Stimulated activated CD8-positive, alpha-beta memory T cell treated with anti-CD3 and anti-CD28 coated beads, Interleukin-7, amount 100 ng/mL, for 24 hours (primary cell): ENCODE data around the gene ALOX5AP.

ENCODE experiments used
- DNase-seq: peaks from one replicate; pipeline ENCODE4 v3.0.0-alpha.2; 2020; ENCODE audit warnings: low read depth

ALOX5AP gene

DNA sequence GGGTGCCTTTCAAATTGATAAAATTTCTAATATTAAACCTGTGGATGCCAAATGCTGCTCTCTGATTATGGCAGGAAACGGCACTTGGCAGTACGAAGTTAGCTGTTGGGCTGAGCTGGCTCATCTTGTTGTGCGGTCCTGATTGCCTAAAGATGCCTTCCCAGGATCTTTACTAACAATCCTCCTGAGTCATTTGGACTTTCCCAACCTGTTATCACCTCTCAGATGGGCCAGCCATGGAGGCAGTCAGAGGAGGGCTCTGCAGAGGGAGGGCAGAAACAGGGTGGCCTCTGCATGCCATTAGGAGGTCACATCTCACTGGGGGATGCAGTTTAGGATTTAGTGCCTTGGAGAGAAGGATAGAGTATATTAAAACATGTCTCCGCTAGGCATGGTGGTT is 27.3 kb downstream of the ALOX5AP start:
- no peak for DNase-seq

DNA sequence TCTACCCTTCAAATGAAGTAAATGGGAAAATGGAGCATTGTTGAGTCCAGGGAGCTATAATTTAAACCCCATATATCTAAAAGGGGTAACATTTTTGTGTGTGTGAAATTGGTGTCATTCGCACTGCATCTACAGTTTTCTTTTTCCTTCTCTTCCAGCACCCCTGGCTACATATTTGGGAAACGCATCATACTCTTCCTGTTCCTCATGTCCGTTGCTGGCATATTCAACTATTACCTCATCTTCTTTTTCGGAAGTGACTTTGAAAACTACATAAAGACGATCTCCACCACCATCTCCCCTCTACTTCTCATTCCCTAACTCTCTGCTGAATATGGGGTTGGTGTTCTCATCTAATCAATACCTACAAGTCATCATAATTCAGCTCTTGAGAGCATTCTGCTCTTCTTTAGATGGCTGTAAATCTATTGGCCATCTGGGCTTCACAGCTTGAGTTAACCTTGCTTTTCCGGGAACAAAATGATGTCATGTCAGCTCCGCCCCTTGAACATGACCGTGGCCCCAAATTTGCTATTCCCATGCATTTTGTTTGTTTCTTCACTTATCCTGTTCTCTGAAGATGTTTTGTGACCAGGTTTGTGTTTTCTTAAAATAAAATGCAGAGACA is 28.6 kb downstream of the ALOX5AP start:
- no peak for DNase-seq

DNA sequence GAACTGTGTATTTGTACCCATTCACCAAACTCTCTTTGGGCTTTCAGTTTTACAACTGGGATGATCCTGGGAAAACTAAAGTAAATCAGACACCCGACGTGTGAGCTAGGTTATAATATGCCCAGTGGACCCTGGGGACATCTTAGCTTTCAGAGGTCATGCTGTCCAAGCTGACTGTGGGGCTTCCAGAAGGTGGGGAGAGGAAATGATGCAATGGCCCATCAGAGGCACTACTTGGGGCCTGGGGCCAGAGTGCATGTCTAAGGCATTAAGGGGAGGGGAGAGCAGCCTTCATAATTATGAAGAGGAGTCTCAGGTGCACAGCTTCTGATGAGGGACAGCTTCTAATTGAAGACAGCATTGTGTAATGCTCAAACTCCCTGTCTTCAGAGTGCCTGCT is 30.9 kb downstream of the ALOX5AP start:
- DNase-seq = no peak

DNA sequence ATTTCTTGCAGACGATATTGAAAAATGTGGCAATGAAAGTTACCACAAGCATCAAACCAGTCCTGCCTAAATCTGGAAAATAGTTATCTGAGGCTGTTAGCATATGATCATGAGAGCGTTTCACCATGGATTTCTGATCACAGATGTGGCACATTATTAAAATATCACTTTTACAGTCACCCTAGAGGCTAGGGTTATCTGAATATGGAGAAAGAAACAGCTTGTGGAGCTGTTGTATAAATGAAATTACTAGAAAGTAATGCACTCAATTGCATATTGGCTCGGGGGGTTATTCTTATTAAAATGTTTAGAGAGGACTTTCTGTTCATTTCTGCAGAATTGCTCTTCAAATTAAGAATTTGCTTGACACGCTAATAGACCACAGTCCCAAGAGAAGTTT is 35.6 kb downstream of the ALOX5AP start:
- DNase-seq = no peak

DNA sequence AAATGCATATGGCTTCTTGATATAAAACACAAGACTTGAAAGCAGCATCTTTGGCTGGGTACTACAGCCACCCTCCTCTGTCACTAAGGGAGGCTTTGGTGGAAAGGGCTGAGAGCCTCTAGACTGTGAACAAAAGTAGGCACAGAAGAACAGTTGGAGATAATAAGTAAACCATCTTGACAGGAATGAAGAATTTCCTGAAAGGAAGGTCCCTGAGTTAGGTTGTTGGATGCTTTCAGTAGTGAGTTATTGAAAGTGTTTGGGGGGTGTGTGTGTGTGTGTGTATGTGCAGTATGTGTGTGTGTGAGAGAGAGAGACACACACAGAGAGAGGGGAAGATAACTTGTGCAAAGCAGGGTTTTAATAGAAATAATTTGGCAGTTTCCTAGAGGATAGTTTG is 38.2 kb downstream of the ALOX5AP start:
- no peak for DNase-seq

DNA sequence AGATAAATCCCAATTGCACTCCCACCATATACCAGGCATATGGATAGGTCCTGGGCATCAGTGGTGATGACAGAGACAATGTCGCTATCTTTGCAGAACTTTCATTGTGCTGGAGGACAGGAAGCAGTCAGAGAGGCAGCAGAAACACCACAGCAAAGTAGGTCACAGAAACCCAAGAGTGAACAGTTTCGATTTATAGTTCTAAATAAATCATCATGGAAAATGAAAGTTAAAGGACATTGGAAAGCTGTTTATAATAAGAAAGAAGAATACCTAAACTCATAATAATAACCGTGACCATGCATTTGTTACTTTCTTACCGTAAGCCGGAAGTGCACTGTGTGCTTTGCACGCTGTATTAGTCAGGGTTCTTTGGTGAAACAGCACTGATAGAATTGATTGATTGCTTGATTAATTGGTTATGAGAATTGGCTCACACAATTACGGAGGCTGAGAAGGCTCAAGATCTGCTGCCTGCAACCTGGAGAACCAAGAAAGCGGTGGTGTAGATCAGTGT is 38.9 kb downstream of the ALOX5AP start:
- DNase-seq = no peak

DNA sequence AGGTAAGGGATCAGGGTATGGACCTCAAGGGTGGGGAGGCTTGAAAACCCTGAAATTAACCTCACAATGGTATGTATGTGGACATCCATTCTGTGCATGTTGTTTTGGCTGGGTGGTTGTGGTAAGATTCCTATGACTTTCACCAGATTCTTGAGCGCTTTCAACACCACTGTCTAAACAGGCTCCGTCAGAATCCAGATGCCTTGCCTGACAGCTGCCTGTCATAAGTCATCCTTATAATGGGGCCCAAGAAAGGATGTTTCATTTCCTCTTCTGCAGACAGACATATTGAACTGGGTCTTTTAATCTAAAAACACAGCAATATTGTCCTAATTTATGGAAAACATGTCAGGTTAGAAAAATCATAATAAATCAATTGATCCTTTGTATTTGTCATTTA is 41.3 kb downstream of the ALOX5AP start:
- DNase-seq = no peak

DNA sequence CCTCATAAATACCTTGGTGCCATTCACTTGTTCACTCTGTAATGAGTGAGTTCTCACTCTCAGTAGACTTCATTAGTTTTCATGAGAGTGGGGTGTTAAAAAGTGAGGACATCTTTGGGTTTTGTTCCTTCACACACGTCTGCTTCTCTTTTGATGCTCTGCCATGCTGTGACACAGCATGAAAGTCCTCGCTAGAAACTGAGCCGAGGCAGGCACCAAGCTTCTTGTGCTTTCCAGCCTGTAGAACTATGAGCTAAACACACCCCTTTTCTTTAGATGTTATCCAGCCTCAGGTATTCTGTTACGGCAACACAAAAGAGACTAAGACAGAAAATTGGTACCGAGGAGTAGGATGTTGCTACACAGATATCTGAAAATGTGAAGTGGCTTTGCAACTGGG is 43.7 kb downstream of the ALOX5AP start:
- DNase-seq = no peak

DNA sequence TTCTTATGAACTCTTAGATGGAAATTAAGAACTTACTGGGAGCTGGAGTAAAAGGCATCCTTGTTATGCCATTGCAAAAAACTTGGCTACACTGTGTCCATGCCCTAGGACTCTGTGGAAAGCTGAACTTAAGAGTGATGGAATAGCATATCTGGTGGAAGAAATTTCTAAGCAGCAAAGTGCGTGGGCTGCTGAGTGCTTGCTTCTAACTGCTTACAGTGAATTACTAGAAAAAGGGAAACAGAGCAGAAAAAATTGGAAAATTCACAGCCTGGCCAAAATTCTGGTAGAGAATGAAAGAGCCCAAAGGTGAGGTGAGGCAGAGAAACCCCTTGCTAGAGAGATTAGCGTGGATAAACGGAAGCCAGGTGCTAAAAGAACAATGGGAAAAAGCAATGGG is 44.3 kb downstream of the ALOX5AP start:
- DNase-seq = no peak

DNA sequence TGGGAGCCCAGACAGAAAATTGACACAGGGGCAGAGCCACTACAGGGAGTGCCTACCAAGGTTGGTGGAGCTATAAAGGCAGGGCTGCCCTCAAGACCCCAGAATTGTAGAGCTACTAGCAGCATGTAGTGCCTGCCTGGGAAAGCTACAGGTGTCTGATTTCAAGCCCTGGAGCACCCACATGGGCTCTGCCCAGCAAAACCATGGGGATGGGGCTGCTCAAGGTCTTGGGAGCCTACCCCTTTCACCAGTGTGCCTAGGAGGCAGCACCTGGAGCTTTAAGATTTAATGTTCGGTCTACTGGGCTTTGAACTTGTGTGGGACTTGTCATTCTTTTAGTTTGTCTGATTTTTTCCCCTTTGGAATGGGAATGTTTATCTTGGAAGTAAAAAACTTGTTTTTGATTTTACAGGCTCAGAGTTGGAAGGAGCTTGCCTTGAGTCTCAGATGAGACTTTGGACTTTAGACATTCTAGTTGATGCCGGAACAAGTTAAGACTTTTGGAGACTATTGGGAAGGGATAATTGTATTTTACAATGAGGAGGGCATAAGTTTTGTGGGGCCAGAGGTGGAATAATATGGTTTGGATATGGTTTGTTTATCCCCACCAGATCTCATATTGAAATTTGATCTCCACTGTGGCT is 45.1 kb downstream of the ALOX5AP start:
- DNase-seq = no peak

DNA sequence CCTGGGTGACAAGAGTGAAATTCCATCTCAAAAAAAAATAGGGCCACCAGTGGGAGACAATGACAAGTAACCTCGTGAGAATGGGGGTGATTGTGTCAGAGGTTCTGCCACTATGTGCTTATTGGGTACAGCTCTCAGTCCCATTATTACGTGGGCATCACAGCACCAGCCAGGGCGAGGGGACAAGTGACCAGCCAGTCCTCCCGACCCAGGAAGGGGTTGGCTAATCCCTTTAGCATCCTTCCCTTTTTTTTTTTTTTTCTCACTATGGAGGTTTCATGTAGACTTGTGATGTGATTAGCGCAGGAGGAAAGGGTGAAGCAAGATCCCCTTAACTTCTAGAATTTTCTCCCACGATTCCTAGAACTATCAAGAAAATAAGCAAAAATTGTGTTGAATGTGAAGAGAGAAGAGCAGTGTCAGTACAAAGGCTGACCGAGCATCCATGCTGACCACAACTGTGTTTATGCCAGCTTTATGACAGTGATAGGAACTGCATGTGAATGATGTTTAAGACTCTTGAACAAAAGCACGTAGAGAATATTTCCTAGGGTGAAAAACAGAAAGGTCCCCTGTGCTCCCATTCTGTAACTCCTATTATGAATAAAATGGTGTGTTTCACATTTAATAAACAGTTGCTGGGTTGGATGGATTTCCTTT is 50.0 kb downstream of the ALOX5AP start:
- no peak for DNase-seq

DNA sequence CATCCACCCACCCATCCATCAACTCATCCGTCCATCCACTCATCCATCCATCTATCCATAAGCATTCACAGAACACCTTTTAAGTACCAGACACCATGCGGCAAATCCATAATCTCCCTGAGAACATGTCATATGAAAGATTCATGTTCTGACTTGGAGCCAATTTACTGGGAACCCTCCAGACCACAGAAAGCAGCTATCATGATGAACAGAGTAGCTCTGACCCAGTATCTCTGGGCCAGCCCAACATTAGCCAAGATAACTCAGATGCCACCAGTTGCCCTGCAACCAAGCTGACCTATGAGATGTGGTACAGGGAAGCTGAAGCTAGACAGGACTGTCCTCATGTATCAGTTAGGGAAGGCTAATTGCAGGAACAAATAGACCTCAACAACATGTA is 51.3 kb downstream of the ALOX5AP start:
- DNase-seq = no peak

DNA sequence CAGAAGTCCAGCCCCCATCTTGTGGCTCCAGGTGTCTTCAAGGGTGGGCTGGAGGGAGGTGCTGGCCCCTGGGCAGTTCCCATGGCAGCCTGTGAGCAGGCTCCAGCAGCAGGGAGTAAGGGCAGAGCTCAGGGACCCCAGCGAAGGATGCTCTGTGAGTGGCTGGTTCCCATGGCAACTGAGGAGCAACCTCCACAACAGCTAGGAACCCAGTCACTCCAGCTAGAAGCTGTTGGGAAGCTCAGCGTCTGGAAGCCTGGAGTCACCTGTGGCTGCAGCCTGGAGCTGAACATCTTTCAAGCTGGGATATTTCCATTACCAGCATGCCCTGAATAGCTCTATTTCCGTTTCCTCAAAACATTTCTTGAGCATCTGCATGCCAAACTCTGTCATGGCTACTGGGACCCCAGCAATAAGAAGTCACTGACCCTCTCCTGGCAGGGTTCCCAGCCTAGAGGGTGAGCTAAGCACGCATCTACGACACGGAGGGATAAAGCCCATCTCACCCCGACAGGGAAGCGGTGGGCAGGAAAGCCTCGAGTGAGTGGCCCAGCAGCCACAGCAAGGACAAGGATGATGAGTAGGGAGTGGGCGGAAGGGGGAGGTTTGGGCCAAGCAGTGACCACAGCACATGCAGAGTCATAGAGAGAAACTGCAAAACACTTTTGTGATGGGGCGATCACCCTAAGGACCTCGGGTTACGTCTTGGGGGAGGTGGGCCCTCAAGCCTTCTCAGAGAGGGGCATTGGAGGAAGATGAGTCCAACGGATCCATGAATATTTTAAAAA is 52.6 kb downstream of the ALOX5AP start:
- DNase-seq = no peak

DNA sequence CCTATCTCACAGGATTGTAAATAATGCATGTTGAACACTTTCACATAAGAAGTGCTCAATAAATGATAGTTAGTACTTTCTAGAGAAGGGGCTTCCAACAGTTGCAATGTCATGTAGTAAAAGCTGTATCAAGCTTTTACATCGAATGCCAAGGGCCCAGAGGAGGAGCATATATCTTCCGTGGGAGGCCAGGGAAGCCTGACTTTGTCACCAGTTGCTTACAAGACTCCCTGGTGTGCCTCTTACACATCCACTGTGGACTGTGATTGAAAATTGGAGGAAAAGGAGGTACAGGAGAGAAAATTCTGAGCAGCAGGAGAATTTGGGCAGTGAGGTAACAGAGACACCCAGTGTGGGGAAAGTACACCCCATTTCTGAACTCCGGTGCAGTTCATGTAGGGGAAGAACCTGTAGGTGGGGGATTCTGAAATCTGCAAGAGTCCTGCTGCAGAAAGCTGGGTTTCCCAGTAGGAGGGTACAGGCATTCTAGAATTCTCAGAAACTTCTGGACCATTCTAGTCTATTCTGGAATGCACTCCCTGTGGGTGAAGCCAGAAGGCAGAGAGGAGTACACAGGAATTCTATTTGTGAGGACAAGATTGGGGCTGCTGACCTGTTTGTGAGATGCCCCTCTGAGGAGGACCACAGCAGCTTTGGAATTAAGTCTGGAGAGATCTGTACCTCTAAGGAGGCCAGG is 54.0 kb downstream of the ALOX5AP start:
- no peak for DNase-seq

DNA sequence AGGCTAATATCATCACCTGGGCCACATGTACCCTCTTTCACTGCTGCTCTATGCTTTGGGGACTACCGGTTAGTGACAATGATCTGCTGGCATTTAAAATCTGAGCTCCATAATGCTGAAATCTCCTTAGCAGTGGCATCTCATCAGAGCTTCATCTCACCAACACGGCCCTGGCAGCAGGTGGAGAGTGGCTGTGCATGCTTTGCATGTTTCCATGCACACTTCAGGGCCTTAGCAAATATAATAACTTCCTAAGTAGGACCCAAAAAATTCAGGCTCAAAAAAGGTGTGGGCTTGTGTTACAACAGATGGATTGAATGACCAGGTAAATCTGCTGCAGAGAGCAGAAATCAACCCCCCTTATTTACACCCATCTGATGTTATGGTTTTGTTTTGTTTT is 55.2 kb downstream of the ALOX5AP start:
- no peak for DNase-seq

DNA sequence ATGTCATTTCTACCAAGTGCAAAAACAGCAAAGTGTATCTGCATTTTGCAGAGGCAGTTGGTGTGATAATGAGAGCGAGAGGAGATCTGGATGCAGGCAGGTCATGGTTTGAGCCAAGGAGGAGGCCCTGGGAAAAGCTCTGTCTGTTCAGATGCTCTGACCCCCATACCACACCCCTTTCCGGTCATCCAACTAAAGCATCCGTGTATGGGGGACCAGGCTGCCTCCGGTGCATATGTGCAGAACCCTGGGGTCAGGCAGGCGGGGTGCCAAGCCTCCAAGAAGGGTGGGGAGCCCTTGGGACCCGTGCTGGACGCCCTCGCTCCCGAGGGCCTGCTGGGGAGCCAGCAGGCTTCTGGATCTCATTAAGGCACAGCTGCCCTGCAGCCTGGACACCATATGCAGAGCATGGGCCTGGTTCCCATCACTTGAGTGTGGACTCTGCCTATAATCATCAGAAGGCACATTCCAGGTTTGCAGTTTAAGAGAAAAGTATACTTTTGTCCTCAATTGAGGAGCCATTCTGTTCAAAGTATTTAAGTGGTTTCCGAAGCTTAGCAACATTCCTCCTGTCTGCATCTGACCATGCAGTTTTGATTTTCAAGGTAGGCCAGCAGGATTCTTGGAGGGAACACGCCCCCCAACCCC is 56.1 kb downstream of the ALOX5AP start:
- no peak for DNase-seq

DNA sequence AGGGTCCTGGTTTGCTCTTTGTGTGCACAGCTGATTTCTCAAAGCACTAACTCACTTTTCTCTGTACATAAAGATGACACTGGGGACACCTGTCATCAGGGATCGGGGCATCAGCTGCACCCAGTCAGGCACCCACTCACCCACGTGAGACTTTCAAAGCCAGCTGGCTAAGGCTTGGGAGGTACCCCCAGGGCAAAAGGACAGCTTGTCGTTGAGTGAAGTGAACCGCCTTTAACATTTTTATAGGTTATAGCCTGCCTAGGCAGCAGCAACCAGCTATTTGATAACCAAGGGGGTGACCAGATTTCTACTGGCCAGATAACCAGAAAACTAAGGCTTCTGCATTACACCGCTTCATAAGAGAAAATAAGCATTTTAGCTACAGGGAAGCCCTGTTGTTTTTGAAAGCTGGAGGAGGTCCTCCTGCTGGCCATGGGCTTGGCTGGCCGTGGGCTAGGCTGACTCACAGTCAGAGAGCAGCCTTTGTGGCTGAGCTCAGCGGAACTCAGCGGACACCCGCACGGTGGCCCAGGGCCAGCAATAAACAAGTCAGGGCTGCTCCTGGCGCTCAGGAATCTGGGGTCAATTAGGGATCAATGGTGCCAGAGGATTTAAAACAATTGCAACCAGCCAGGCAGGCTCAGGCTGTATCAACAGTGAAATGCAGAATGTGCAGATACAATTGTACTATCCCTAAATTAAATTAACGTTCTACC is 57.1 kb downstream of the ALOX5AP start:
- no peak for DNase-seq

DNA sequence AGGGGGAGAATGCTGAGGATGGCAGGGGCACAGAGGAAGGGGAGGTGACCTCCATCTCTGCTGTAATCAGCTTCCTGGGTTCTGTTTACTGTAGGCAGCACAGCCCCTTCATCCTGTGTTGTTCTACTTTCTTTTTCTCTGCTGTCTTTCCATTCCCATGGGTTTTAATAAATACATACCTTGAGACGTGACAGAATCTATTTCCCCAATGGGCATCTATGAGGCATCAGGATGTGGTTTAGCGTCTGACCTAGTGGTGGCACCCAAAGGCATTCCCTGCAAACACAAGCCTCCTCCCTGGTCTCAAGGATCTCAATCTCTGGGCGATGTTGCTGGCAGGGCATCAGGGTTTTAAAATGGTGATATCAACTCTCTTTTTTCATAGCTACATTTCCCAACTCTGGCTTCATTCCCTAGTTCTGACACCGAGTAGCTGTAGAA is 60.8 kb downstream of the ALOX5AP start:
- DNase-seq = no peak

DNA sequence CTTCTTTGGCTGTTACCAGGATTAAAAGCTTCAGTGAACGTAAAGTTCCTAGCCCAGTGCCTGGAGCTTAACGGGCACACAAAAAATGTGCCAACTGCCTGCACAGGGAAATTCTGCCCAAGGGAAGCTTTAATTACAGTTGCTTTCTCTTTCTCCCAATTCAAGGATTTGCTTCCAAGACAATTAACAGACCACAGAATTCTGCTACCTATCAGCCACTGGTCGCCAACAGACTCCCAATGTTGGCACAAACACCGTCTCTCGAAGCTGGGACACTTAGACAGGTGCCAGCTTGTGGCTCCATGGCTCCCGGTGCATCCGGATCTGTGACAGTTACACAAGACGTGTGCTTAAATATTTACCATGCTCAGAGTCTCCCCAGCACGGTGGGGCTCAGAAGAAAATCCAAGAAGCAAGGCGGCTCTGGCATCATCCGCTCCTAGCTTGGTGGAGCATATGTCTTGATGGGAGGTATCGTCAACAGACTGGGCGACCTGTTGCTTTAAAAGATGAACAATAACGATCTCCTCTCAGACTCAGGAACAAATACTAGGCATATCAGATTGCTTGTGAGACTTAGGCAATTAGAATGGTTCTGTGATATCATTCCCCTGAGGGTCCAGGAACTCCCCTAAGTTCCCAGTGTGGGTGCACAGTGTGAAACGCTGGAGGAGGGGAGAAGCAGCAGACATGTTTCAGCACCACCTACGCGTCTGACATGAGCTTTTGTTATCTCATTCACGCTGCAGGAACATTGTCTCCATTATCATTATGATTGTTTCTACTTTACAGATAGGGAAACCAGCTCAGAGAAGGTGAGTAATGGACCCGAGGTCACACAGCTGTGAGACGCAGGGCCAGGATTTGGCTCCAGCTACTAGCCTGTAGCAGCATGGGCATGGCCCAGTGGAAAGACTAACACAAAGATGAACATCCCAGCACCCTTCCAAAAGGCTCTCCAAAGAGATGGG is 61.6 kb downstream of the ALOX5AP start:
- DNase-seq = no peak
